Prostate gland (tissue), 2 donors: ENCODE measurements around the gene ARFGAP2.

Experiments used
- CTCF ChIP-seq, 4 experiments: fragments of 200-600 bp in 2 of 4; fragments of 450-650 bp in 2 of 4; sonication (generic) in 2 of 4; IDR thresholded peaks; 1 replicate in 3 of 4; 2 replicates in 1 of 4; pipeline ENCODE4 v1.5.1; 2016 to 2019; ENCODE audit warnings: antibody characterized with exemption in 4 of 4, mild to moderate bottlenecking in 2 of 4, moderate library complexity in 2 of 4
- POLR2A ChIP-seq: fragments of 450-650 bp; IDR thresholded peaks from one replicate; pipeline ENCODE4 v1.6.1; 2016; ENCODE audit warnings: antibody characterized with exemption, mild to moderate bottlenecking
- POLR2AphosphoS5 ChIP-seq: sonication (generic); formaldehyde crosslinking; IDR thresholded peaks from one replicate; pipeline ENCODE4 v1.6.1; 2017; ENCODE audit warnings: antibody characterized with exemption

- TF ChIP-seq CTCF (IDR thresholded peaks at IDR 0.05): no peak
- TF ChIP-seq POLR2A: no peak
- TF ChIP-seq POLR2AphosphoS5: no peak
These were observed 4.6 kb upstream of the ARFGAP2 start for GRCh38 chr11:47181271-47181670.
